Caco-2 (cell line): ENCODE data around the gene POP7. TPM values are rescaled to one million over a fixed set of nuclear protein-coding genes. Genes with fewer than 3 reads are reported as not detected.

ENCODE experiments used
- BruUV-seq: library from RNA; stranded (reverse); fragments of 400-500 nt; replicated peaks from 2 replicates; lab custom pipeline; 2021; lab: Mats Ljungman, UMichigan
- CTCF ChIA-PET: fragments of 300-600 bp; sonication (Branson Sonifier 250); formaldehyde crosslinking; loops from one replicate; lab custom pipeline; 2022; ENCODE audit warnings: antibody characterized with exemption; lab: Charles Lee
- POLR2A ChIA-PET: fragments of 300-600 bp; sonication (Branson Sonifier 250); formaldehyde crosslinking; loops from one replicate; lab custom pipeline; 2022; ENCODE audit warnings: antibody characterized with exemption; lab: Charles Lee
- DNase-seq, 2 experiments: peaks; one replicate each; pipeline versions ENCODE4 v3.0.0 to v3.0.0-alpha.2; 2020 to 2022
- H3K27me3 ChIP-seq: replicated peaks from 2 replicates; pipeline ENCODE4 v1.6.0; 2011; ENCODE audit warnings: low read length; ENCODE audit not compliant: control insufficient read depth, insufficient read depth
- H3K36me3 ChIP-seq: 2 replicates; pipeline ENCODE4 v1.5.1; 2011; ENCODE audit warnings: low read length; ENCODE audit not compliant: control insufficient read depth, insufficient read depth
- H3K4me1 ChIP-seq: fragments of 250-450 bp; sonication (Bioruptor Pico); 2 replicates; pipeline ENCODE4 v1.5.1; 2020; ENCODE audit warnings: mild to moderate bottlenecking
- H3K4me3 ChIP-seq: 2 replicates; pipeline ENCODE4 v1.5.1; 2011; ENCODE audit warnings: low read depth, mild to moderate bottlenecking, control low read depth, low read length
- H3K9me3 ChIP-seq: fragments of 250-450 bp; sonication (Bioruptor Pico); 2 replicates; pipeline ENCODE4 v1.5.1; 2020; ENCODE audit warnings: mild to moderate bottlenecking, moderate library complexity
- H3K27ac Mint-ChIP-seq: one replicate; pipeline ENCODE4 v1.8.0; 2022; ENCODE audit warnings: mixed read lengths; ENCODE audit not compliant: unreplicated experiment
- H3K27me3 Mint-ChIP-seq: one replicate; pipeline ENCODE4 v1.8.0; 2022; ENCODE audit warnings: mixed read lengths; ENCODE audit not compliant: insufficient read depth, unreplicated experiment
- H3K36me3 Mint-ChIP-seq: one replicate; pipeline ENCODE4 v1.8.0; 2022; ENCODE audit warnings: mild to moderate bottlenecking, mixed read lengths; ENCODE audit not compliant: insufficient read depth, unreplicated experiment
- H3K4me1 Mint-ChIP-seq: one replicate; pipeline ENCODE4 v1.8.0; 2022; ENCODE audit warnings: low read depth, mixed read lengths; ENCODE audit not compliant: unreplicated experiment
- H3K4me3 Mint-ChIP-seq: one replicate; pipeline ENCODE4 v1.8.0; 2022; ENCODE audit warnings: mild to moderate bottlenecking, moderate library complexity, mixed read lengths; ENCODE audit not compliant: unreplicated experiment
- H3K9me3 Mint-ChIP-seq: one replicate; pipeline ENCODE4 v1.8.0; 2022; ENCODE audit warnings: mixed read lengths; ENCODE audit not compliant: unreplicated experiment
- intact Hi-C: fragments of 100-400 bp; cut with micrococcal nuclease; formaldehyde crosslinking; loops from one replicate; pipeline ENCODE4 v1.10.0; 2022; ENCODE audit not compliant: unreplicated experiment
- total RNA-seq: library from RNA; stranded (reverse); gene quantifications from 2 replicates; pipeline ENCODE4 v1.2.3, GENCODE V29; 2022
- TF ChIP-seq, protein P1 (sequence below), 2 experiments: fragments of 200-600 bp in 1 of 2; IDR thresholded peaks; 1 replicate in 1 of 2; 2 replicates in 1 of 2; pipeline versions ENCODE4 v1.5.1 to v1.8.0; 2011 to 2022; ENCODE audit warnings: antibody characterized with exemption in 1 of 2, control low read depth in 1 of 2, inconsistent platforms in 1 of 2, low read depth in 1 of 2, low read length in 1 of 2, mild to moderate bottlenecking in 1 of 2, moderate library complexity in 1 of 2; ENCODE audit not compliant: insufficient read depth in 1 of 2, severe bottlenecking in 1 of 2, unreplicated experiment in 1 of 2

POP7 gene
- total RNA-seq, 1 experiment from 2014 or later, result 66.9 TPM

DNA sequence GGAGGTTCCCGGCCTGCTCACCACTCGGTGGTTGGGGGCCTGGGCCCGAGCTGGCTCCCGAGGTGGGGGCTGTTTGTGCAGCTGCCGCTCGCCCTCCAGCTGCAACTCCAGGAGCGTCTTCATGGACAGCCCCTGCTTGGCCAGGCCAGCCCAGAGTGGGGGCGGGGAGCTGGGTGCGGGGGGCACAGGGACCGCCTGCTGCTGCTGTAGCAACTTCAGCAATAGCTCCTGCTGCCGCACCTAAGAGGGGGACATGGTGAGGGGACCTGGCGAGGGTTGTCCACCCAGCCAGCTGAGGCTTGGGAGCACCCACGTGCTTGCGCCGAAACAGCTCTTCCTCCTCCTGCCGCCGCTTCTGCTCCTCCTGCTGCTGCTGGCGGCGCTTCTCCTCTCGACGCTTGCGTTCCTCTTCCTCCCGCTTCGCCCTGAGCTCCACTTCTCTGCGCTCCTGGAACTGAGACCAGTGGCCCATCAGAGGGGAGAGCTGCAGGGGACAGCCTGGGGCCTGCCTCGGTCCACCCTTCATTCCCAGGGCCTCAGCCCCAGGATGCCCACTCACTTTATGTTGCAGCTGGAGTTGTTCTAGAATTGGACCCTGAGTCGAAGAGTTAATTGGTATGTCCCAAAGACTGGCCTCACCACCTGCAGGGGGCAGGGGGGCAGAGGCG lies 22.8 kb upstream of the POP7 start:
- no peaks in the 10 kb centered on the region for H3K27me3 ChIP-seq
- Mint-ChIP-seq H3K27me3 (no peaks in the 10 kb centered on the region), H3K36me3 (peaks cover 75% of the 10 kb centered on the region), H3K9me3 (no peaks in the 10 kb centered on the region), H3K27ac (no peak overlapping the region), H3K4me1 (peaks cover 6% of the 10 kb centered on the region), H3K4me3 (no peak overlapping the region)
- no peaks in the 10 kb centered on the region; the same call in 1 of the 2 replicates for H3K4me1 ChIP-seq
- TF ChIP-seq, protein P1, sequence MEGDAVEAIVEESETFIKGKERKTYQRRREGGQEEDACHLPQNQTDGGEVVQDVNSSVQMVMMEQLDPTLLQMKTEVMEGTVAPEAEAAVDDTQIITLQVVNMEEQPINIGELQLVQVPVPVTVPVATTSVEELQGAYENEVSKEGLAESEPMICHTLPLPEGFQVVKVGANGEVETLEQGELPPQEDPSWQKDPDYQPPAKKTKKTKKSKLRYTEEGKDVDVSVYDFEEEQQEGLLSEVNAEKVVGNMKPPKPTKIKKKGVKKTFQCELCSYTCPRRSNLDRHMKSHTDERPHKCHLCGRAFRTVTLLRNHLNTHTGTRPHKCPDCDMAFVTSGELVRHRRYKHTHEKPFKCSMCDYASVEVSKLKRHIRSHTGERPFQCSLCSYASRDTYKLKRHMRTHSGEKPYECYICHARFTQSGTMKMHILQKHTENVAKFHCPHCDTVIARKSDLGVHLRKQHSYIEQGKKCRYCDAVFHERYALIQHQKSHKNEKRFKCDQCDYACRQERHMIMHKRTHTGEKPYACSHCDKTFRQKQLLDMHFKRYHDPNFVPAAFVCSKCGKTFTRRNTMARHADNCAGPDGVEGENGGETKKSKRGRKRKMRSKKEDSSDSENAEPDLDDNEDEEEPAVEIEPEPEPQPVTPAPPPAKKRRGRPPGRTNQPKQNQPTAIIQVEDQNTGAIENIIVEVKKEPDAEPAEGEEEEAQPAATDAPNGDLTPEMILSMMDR (IDR thresholded peaks at IDR 0.05; ENCODE audit: insufficient read depth in 1 of 2, low read depth in 1 of 2, low read length in 1 of 2, severe bottlenecking in 1 of 2, unreplicated experiment in 1 of 2), result no peak
- no peaks in the 10 kb centered on the region for H3K9me3 ChIP-seq
- no peak overlapping the region for H3K4me3 ChIP-seq
- ChIA-PET CTCF (no interaction called here), POLR2A (no interaction called here)
- intact Hi-C loops, result no loop called here
- H3K36me3 ChIP-seq, result peaks cover 10% of the 10 kb centered on the region
- no TSS peak for BruUV-seq
- DNase-seq, result no peak

DNA sequence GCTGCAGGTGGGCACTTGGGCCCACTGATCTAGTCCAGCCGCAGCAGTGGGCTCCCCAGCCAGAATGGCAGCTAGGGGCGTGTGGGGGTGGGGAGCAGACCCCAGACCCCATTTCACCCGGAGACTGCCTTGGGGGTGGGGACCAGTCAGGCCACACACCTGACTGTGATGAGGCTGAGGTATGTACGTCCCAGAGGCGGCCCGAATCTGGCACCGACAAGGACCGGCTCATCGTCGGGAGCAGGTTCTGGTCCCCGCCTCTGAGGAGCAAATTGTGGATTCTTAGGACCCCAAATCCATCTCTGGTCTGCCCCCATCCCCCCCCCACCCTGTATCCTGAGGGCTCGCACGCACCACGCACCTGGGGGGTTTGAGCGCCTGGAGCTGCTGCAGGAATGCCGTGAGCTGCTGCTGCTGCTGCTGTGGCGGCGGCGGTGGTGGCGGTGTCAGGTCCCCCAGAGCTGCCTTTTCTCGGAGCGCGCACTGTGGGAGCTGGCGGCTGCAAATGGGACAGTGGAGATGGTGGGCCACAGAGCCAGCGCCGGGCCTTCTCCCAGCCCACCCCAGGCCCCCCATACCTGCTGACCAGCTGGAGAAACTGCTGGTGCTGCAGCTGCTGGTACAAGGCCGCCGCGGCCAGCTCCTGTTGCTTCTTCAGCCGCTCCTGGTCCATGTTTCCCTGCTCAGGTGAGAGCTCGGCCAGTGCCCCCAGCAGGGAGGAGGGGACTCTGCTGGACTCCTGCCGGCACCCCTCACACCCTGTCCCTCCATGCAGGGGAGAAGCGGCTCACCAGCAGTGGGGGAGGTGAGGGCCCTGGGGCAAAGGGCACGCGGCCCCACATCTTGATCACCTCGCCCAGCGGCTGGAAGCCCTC lies 22.0 kb upstream of the POP7 start:
- Histone ChIP-seq H3K4me3 (no peak overlapping the region), H3K27me3 (no peaks in the 10 kb centered on the region), H3K36me3 (peaks cover 7% of the 10 kb centered on the region), H3K4me1 (no peaks in the 10 kb centered on the region; the same call in 1 of the 2 replicates), H3K9me3 (no peaks in the 10 kb centered on the region)
- no TSS peak for BruUV-seq
- Mint-ChIP-seq H3K9me3 (no peaks in the 10 kb centered on the region), H3K4me1 (peaks cover 6% of the 10 kb centered on the region), H3K4me3 (no peak overlapping the region), H3K27me3 (no peaks in the 10 kb centered on the region), H3K36me3 (peaks cover 75% of the 10 kb centered on the region), H3K27ac (no peak overlapping the region)
- CTCF ChIA-PET, result no interaction called here
- intact Hi-C loops, result no loop called here
- no peak for DNase-seq
- POLR2A ChIA-PET, result no interaction called here
- TF ChIP-seq, protein P1 (IDR thresholded peaks at IDR 0.05; ENCODE audit: insufficient read depth in 1 of 2, low read depth in 1 of 2, low read length in 1 of 2, severe bottlenecking in 1 of 2, unreplicated experiment in 1 of 2), result no peak

DNA sequence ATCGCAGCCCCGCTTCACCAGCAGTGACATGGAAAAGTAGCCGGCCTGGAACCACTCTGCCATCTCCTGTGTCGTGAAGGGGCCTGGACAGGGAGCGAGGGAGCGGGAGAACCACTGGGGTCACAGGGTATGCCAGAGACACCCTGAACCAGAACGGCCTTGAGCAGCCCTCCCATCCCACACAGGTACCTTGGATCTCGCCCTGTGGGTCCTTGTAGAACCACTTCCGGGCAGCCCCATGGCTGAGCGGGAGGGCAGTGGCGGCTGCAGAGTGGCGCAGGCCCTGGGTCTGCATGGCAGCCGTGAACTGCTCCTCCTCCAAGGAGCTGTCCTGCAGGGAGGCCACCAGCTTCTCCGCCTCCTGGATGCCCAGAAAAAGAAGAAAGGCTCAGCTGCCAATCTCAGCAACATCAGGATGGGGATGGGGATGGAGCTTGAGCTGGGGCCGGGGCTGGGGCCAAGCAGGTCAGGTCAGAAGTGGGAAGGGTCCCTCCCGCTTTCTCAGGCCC lies 21.3 kb upstream of the POP7 start:
- Mint-ChIP-seq H3K9me3 (no peaks in the 10 kb centered on the region), H3K36me3 (peaks cover 75% of the 10 kb centered on the region), H3K27ac (no peak overlapping the region), H3K27me3 (no peaks in the 10 kb centered on the region), H3K4me1 (peaks cover under 1% of the 10 kb centered on the region), H3K4me3 (no peak overlapping the region)
- ChIA-PET POLR2A (no interaction called here), CTCF (interaction anchor here (0.6 kb wide), 2 partner anchors 108 to 180 kb away, joined by 3 to 4 read pairs; no protein-coding TSS in a partner anchor)
- H3K4me3 ChIP-seq, result no peak overlapping the region
- intact Hi-C loops, result no loop called here
- H3K4me1 ChIP-seq, result no peaks in the 10 kb centered on the region; the same call in 1 of the 2 replicates
- H3K36me3 ChIP-seq, result peaks cover 5% of the 10 kb centered on the region
- TF ChIP-seq, protein P1 (IDR thresholded peaks at IDR 0.05; ENCODE audit: insufficient read depth in 1 of 2, low read depth in 1 of 2, low read length in 1 of 2, severe bottlenecking in 1 of 2, unreplicated experiment in 1 of 2), result no peak
- no peak for DNase-seq
- H3K27me3 ChIP-seq, result no peaks in the 10 kb centered on the region
- no peaks in the 10 kb centered on the region for H3K9me3 ChIP-seq
- BruUV-seq, result no TSS peak
